ENCODE data around the gene FAM168B.

Gene FAM168B

DNA sequence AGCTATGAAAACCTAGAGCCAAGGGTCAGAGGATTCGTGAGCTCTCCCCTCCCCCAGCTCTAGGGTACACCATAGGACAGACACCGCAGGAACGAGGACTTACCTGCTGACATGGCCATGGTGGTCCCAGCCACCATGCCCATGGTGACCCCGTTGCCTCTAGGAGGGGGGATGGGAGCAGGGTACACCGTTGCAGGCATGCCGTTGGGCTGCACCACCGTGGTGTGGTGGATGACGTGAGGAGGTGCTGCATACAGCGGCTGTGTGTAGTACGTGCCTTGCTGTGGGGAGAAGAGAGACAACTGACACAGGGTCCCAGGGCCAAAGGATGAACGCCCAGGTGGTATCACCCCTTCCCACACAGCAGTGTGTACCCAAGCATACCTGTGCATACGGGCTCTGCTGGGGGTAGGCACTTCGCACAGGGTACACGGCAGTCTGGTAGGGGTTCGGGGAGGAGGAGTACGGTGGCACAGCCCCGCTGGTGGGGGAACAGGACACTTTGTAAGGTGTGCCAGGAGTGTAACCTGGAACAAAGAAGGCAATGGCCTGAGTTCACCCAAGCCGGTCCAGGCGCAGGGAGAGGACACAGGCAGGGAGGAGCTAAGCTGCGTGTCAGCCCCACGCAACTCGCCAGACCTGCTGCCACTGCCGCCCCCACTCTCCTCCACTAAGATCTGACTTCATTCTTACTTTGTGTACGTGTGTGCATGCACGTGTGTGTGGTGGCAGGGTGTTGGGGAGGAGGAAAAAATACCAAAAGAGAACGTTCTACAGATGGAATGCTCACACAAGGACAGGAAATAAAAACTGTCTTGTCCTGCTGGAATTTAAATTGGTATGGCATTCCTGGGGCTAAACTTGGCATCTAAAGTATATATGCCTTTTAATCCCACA is 37.8 kb downstream of the FAM168B start:
- no peak for DNase-seq (ENCODE audit: low read depth in 2 of 2)

DNA sequence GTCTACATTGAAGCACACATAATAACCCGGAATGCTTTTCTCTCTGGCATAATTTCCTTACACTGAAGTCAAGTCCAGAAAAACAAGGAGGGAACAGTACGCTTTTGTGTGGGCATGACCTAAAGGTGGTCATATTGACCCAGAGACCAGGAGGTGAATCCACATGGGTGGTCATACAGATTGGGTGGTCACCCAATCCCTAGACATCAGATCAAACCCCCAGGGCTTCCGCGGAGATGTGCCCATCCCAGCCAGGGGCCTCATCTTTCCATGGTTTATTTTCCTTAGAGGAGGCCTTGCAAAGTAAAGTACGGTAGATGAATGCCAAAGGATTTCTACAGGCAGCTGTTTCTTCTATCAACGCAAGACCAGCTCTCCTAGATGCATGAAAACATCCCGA is 38.8 kb downstream of the FAM168B start:
- DNase-seq (ENCODE audit: low read depth in 2 of 2): no peak

DNA sequence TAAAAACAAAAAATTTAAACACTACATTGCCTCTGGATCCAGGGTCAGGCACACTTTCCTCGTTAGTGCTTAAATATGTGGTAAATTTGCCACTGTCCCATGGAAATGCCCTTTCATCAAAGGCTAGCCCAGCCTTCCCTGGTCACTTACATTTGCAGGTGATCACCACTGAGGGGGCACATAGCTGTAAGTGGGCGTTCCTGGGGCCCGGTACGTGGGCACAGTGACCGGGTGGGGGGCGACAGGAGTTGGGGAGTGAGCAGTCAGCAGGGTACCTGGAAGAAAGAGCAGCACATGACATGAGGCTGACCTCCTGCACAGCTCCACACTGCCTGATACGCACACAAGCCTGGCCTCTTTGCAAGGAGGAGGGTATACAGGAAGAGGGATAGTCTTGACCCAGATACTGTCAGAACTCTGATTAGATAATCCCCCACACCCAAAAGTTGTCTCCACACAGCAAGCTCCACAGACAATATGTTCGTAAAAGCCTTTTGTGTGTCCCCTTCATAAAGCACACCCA is 40.5 kb downstream of the FAM168B start:
- DNase-seq (ENCODE audit: low read depth in 2 of 2): no peak

DNA sequence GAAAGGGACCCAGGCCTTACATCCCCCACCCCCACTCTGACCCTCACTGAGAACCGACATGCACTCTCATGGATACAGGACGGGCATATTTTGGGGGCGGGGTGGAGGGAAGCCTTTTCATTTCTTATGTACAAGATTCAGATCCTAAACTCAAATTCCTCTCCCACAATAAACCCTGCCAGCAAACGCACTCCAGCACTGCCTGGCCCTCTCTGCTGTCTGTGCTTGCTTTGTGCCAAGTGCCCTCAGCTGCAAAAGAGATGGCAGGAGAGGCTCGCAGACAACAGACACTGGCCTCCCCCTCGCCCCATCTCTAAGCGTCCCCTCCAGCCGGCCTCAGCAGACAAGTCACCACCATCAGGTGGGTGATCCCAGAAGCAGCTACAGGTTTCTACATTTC is 42.4 kb downstream of the FAM168B start:
- DNase-seq (ENCODE audit: low read depth in 2 of 2): no peak

DNA sequence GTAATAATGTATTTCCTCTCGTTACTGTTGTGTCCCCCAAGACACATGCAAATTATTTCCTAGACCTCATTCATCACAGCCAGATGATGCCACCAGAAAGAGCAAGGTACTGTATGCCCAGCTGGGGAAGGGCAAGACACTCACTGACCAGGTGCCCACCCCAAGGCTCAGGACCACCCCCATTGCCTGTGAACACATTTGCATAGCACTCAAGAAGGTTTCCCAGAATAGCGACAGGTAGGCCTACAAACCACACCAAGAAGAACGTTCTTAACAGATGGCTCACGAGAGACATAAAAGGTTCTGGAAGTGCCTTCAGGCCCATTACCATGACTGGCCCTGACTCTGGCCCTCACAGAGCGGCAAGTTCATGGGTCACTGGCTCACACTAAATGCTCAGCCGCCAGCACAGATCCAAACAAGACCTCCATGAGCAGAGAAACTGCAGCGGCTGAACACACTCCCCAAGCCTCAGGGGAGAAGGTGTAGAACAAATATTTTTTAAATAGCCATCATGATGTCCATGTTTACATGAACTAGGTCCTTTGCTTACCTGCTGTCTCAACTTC is 44.0 kb downstream of the FAM168B start:
- DNase-seq (ENCODE audit: low read depth in 2 of 2): no peak

DNA sequence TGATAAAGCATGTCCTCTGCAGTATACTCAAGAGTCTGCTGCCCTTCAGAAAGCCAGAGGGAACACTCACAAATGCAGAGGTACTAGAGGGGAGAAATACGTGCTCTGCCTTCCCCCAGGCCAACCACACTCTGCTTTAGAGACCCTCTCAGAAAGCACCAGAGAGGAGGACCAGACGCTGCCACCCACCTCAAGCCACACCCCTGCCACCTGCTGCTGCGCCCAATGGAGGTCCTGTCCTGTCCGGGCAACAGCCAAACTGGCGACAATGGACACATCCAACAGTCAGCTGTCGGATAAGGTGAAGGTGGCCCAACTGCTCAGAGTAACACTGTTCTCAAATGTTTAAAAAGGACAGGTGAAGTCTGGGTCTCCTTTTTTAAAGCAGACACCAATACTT is 44.6 kb downstream of the FAM168B start:
- no peak for DNase-seq (ENCODE audit: low read depth in 2 of 2)

DNA sequence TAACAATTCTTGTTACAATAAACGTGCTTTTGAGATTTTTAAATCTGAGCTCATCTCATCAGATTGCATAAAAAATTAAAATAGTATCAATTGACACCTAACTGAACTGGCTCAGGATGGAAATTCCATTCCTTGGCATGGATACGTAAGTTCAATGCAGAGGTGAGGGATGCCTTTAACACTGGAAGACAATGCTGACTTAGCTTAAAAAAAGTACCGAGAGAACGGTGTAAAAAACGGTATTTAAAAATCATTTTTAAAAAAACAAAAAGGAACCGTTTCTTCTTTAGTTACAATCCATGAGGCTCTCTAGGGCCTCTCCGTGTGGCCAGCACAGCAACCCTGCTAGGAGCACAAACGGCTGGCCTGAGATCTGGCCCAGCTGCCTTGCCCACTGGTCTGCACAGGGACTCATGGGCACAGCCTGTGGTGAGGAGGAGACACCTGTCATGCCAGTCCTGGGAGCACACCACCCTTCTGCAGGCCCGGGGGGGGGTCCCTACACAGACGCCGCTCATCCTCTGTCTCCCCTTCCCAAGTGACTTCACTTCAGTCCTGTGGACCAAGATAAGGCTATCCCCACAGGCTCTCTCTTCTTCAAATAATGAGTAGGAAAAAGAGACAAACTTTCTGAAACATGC is 45.2 kb downstream of the FAM168B start:
- no peak for DNase-seq (ENCODE audit: low read depth in 2 of 2)

DNA sequence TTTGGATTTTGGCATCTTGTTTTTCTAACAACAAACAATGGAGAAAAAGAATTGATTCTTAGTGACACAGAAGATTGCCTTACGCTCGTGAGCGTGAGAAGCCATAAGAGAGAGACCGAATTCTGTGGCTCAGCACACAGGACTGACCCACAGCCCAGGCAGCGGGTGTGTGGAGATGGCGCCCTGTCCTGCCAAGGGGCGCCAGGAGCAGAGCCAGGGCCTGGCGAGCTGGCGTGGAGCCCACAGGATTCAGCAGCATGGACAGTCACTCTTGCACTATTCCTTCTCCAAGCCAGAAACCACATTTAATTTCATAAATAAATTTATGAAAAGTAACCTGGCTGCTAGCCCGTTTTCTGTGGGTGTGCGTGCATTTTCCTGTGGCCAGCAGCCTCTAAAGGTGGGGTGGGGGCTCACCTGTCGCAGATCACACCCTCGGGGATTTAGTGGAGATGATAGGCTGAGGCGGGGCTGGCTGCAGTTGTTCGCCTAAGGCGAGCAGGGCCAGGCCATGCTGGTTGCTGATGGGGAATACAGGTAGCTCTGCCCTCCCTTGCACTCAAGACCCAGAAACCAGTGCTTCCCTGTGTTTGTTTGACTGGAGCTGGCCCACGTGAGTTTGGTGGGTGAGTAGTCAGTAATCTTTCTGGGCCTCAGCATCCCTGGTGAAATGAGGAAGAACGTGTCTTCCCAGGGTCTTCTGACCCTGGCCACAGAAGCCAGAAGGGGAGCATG is 46.2 kb downstream of the FAM168B start:
- DNase-seq (ENCODE audit: low read depth in 2 of 2): no peak

DNA sequence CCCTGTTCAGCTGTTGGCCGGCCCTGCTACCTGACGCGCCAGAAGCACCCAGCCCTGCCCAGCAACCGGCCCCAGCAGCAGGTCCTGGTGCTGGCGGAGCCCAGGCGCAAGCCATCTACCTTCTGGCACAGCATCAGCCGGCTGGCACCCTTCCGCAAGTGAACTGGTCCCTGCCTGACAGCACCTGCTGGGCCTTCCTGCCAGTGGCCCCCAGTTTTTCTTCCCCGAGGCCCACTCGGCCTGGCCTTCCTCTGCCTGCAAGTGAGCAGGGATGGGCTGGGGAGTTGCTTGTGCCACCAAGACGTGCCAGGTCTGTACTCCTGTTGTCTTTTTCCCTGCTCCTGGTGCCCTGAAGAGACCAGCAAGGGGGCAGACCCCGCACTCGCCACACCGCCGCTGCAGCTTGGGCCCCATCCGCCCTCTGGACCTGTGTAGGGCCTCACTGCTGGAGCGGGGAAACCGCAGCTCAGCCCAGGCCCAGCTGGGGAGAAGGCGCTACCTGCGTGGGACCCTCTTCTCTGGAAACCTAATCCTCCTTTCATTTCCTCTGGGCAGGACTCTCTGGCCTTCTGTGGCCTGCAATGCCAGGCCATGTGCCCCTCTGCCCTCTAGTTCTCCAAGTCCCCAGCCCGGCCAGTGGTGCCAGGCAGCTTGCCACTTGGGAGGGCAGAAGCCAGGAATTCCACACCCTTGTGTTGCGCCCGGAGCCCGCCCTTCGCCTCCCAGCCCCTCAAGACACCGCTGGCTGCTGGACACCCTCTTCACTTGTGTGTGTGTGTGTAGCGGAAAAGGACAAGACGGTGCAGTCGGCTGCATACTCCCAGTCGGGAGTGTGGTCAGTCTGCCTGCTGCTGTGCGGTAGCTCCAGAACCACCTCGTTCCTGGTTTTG is 47.0 kb downstream of the FAM168B start:
- DNase-seq (ENCODE audit: low read depth in 2 of 2): no peak

DNA sequence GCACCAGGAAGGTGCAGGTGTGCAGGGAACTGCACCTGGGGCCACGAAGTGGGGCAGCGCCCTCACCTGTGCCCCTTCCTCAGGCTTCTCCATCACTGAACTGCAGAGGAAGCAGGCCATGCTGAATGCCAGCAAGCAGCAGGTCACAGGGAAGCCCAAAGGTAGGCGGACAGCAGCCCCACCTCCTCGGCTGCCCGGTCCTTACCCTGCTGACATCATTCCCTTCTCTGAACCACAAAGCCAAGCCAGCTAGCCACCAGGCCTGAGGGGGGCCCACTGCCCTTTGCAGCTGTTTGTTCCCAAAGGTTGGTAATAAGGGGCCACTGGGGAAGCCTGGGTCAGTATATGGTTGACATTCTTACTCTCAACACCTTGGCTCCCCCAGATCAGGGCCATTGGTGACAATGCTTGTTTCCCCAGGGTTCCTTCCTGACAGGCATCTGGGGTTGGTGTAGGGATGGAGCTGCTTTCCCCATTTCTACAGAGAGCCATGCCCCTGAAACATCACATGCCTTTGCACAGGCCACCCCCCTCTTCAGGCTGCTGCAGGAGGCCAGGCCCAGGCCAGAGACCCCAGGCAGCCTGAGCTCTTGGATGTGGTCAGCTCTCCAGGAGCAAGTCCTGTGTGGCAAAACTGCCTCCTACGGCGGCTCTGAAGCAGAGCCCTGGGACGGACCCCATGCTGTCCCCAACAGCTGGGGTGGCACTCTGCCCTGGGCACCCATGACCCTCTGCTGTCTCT is 47.8 kb downstream of the FAM168B start:
- DNase-seq (ENCODE audit: low read depth in 2 of 2): no peak

DNA sequence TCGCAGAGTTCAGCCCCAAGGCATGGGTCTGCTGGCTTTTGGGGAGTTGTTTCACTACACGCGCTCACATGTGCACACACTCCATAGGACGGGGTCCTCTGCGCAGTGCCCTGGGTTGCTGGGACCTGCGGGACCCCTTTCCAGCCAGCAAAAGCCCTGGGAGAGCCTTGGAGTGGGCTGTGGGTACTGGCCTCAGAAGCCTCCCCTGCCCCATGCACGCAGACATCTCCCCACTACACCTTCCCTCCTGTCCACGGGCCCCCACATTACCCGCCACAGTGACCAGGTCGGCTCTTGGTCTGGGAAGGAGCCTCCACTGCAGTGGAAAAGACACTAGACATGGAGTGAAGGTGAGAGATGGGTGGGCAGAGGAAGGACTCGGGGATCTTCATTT is 48.5 kb downstream of the FAM168B start:
- no peak for DNase-seq (ENCODE audit: low read depth in 2 of 2)

DNA sequence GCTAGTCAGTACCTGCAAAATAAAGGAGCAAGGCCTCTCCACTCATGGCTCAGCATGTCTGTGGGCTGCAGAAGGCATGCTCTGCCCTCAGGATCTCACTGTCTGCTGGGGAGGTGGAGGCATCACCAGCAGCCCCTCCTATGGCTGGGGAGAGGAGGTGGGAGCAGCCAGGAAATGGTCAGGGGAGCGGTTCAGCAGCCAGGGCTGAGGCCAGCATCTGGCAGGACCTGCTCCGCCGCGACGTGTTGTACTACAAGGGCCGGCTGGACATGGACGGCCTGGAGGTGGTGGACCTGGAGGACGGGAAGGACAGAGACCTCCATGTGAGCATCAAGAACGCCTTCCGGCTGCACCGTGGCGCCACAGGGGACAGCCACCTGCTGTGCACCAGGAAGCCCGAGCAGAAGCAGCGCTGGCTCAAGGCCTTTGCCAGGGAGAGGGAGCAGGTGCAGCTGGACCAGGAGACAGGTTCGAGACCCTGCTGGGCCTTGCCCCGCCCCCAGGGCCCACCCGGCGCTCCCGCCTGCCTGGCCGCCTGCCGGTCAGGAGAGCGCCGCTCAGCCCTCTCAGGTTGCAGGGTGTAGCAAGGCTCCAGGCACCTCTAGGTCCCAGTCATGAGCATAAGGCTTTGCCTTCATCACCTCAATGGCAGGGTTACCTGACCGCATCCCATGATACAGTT is 49.0 kb downstream of the FAM168B start:
- DNase-seq (ENCODE audit: low read depth in 2 of 2): no peak

DNA sequence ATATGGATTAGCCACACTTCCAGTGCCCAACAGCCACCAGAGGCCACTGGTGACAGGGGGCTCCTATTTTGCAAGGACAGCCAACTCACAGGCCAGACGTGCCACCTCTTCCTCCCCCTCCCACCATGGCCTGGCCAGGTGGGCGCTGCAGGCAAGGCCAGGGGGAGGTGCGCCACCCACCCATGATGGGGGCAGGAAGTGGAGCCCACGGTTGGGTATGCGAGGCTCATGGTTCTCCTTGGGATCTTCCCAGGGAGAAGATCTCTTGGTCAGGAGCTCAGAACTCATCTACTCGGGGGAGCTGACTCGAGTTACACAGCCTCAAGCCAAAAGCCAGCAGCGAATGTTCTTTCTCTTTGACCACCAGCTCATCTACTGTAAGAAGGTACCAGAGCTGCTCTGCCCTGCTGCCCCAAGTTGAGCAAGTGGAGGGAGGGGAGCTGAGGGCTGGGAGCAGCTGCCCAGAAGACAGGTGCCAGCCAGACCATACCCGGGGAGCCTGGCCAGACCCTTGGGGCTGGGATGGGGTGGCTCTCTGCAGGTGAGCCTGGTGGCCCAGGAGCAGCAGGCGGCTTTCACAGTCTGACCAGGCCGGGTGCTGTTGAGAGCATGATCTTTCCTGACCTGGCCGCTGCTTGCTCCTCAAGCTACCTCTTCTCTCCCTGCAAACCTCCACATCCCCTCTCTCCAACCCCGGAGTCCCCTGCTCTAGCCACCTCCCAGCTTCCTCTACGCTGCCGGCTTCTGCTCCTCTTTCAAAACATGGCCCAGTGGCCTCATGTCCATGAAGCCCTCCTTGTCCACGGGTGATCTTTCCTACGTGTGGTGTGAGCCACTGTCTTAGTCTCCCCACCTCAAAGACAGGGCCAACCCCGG is 49.8 kb downstream of the FAM168B start:
- no peak for DNase-seq (ENCODE audit: low read depth in 2 of 2)

DNA sequence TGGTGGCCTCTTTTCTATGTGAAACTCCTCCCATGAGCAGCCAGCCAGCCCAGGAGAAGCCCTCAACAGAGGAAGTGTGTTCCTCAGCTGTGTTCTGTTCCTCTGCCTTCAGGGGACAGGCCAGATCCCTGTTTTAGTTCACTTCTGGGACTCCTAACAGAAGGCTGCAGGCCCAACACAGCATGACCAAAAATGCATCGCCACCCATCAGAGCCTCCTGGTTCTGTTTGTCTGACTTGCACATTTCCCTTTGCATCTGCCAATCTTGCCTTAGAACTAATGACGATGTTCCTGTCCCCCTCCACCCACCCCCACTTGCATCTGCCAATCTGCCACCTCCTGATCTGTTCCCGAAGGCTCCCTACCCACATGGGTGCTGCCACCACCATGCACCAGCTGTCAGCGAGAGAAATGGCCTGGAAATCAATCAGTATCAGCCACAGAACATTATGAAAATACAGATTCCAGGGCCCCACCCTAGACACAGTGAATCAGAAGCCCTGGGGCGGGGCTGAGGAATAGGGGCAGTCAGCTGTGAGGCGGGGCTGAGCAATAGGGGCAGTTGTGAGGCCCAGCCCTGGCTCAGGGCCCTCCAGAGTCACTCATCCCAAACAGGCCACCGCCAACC is 51.0 kb downstream of the FAM168B start:
- DNase-seq (ENCODE audit: low read depth in 2 of 2): no peak

DNA sequence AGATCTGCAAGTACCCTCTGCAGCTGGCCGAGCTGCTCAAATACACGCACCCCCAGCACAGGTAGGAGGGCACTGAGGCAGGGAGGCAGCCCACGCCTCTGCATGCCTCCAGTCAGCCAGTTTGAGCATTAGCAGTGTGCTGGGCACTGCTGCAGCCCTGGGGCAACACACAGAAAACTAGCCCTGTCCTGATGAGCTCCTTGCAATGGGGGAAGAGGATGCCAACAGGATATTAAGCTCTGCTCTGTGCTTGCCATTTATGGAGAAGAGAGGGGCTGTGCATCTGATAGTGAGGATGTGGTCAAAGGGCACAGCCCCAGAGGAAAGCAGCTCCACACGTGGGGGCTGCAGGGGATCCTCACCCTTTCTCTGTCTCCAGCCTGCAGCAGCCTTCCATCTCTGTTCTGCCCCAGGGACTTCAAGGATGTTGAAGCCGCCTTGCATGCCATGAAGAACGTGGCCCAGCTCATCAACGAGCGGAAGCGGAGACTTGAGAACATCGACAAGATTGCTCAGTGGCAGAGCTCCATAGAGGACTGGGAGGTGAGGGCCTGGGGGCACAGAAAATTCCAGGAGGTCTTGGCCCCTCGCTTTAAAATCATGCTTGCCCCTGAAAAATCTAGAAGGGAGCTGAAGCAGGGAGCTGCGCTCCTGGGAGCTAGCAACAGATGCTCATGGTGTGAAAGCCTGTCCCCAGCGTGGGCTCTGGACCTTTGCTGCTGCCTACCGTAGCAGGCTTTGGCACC is 51.7 kb downstream of the FAM168B start:
- DNase-seq (ENCODE audit: low read depth in 2 of 2): no peak

DNA sequence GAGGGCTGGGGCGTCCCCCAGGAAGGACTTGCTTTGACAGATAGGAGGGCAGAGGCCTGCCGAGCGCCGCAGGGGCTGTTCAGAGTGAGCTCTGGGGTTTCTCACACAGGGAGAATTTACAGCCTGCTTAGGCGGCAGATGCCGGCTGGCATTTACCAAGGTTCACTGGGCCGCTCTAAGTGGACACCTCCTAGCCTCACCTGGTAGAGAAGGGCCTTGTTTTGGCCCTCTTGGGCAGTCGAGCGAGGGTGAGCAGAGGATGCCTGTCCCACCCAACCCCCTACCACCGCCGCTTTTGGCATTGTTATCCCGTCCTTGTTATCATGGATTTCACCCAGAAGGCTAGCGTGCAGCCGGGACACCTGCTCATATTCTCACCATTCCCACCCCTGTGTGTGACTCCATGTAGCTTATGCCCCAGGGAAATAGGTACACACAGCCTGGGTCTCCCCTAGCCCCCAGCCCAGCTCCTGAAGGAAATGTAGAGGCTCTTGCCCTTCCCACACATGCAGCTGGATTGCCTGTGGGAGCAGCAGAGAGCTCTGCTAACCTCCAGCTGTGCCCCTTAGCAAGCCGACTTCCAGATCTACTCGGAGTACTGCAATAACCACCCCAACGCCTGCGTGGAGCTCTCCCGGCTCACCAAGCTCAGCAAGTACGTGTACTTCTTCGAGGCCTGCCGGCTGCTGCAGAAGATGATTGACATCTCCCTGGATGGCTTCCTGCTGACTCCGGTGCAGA is 52.4 kb downstream of the FAM168B start:
- DNase-seq (ENCODE audit: low read depth in 2 of 2): no peak
